Measurements from ENCODE around the gene CP.

Gene CP

DNA sequence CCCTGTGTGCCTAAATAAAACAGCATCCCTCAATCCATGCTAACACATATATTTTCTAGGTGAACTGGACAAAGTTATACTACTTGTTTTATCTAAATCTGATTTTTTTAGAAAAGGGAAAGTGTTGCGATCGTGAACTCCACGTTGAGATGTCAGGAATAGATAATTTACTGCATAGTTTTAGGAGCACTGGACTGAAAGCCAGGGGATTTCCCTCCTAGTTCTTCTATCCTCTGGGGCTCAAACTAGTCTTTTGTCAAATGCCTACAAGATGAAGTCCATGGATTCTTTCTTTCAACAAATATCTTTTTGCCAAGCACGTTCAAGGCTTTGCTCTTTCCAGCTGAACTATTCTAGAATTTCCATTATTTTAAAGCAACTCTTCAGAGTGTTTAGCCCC is 92.8 kb downstream of the CP start:
- H3K4me3 ChIP-seq (ENCODE audit: low read depth, low read length): peak overlapping the region; percentile 91
- TF ChIP-seq, protein P1, sequence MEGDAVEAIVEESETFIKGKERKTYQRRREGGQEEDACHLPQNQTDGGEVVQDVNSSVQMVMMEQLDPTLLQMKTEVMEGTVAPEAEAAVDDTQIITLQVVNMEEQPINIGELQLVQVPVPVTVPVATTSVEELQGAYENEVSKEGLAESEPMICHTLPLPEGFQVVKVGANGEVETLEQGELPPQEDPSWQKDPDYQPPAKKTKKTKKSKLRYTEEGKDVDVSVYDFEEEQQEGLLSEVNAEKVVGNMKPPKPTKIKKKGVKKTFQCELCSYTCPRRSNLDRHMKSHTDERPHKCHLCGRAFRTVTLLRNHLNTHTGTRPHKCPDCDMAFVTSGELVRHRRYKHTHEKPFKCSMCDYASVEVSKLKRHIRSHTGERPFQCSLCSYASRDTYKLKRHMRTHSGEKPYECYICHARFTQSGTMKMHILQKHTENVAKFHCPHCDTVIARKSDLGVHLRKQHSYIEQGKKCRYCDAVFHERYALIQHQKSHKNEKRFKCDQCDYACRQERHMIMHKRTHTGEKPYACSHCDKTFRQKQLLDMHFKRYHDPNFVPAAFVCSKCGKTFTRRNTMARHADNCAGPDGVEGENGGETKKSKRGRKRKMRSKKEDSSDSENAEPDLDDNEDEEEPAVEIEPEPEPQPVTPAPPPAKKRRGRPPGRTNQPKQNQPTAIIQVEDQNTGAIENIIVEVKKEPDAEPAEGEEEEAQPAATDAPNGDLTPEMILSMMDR (IDR thresholded peaks at IDR 0.05; ENCODE audit: insufficient read depth, low read depth, low read length, missing control alignments): no peak
- no peak for DNase-seq (ENCODE audit: low read depth)

DNA sequence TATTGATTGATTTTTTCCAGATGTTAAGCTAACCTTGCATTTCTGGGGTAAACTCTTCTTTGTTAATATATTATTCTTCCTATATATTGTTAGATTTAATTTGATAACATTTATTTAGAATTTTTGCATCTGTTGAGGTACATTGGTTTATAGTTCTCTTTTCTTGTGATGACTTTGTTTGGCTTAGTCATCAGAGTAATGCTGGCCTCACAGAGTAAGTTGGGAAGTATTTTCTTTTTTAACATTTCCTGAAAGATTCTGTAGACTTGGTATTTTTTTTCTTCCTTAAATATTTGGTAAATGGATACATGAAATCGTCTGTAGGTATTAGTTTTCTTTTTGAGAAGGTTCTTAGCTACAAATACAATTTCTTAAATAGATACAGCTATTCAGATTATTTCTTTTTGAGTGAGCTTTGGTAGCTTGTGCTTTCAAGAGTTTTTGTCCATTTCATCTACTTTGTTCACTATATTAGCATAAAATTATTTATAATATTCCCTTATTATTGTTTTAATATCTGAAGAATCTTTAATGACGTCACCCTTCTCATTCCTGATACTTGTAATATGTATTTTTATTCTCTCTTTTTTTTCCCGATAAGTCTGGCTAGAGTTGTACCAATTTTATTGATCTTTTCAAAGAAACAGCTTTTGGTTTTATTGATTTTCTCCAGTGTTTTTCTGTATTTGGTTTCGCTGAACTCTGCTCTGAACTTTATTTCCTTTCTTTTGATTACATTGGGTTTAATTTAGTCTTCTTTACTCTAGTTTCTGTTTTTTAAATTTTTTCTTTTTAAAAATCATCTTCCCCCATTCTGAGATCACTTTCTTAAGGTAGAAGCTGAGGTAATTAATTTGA is 98.7 kb downstream of the CP start:
- H3K4me3 ChIP-seq (ENCODE audit: low read depth, low read length): no peak overlapping the region
- TF ChIP-seq, protein P1 (IDR thresholded peaks at IDR 0.05; ENCODE audit: insufficient read depth, low read depth, low read length, missing control alignments): no peak
- DNase-seq (ENCODE audit: low read depth): no peak

Data from GM12865 (cell line).